HG02943 (cell line): ENCODE data around the gene HSFY1.
"Not testable (repeated sequence)": the region's sequence is repeated elsewhere in the genome, so short reads cannot be mapped to it uniquely, and the experiment has no call there.

Source experiments
- ATAC-seq: cut with Tn5 transposase; IDR thresholded peaks from one replicate; pipeline ENCODE4 v1.9.1; 2021; ENCODE audit warnings: mild to moderate bottlenecking, low read depth, moderate library complexity; ENCODE audit not compliant: unreplicated experiment

HSFY1 gene, protein sequence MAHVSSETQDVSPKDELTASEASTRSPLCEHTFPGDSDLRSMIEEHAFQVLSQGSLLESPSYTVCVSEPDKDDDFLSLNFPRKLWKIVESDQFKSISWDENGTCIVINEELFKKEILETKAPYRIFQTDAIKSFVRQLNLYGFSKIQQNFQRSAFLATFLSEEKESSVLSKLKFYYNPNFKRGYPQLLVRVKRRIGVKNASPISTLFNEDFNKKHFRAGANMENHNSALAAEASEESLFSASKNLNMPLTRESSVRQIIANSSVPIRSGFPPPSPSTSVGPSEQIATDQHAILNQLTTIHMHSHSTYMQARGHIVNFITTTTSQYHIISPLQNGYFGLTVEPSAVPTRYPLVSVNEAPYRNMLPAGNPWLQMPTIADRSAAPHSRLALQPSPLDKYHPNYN

DNA sequence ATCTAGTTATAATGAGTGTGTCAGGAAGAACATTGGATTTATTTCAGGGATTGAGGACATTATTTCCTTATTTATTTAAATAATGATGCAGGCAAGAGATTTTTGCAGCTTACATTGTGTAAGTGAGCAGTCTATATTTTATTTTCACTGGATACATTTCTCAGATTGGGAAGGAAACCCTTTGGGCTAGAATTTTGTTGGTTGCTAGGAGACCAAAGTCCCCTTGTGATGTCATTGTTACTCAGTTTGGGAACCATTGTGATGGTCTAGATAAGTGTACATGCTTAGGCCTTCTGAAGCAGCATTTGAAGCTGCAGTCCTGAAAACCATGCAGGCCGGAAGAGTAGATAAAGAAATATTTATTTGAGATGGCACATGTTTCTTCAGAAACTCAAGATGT lies at the start of gene HSFY1:
HSFY1 (plus strand) TSS at position 301 of the 400 bp plus-strand sequence; CDS start at position 369, 68 bp downstream.
- not testable (repeated sequence) for ATAC-seq

- ATAC-seq = not testable (repeated sequence)
Observed at GRCh38 chrY:18504266-18504665, 42.3 kb upstream of the HSFY1 start.

- not testable (repeated sequence) for ATAC-seq
Observed at GRCh38 chrY:18530995-18531655, 15.4 kb upstream of the HSFY1 start.

GRCh38 chrY:18538952-18539351 lies 7.6 kb upstream of the HSFY1 start:
- not testable (repeated sequence) for ATAC-seq

- ATAC-seq = not testable (repeated sequence)
Observed at GRCh38 chrY:18553132-18553531, 6.6 kb downstream of the HSFY1 start.

- ATAC-seq = not testable (repeated sequence)
Observed at GRCh38 chrY:18565915-18566314, 19.4 kb downstream of the HSFY1 start.
